Fibroblast of skin of back (primary cell): Measurements from ENCODE around the gene GREB1.

ENCODE experiments used
- DNase-seq: peaks from one replicate; pipeline ENCODE4 v3.0.0-alpha.2; 2013

The GREB1 gene

DNA sequence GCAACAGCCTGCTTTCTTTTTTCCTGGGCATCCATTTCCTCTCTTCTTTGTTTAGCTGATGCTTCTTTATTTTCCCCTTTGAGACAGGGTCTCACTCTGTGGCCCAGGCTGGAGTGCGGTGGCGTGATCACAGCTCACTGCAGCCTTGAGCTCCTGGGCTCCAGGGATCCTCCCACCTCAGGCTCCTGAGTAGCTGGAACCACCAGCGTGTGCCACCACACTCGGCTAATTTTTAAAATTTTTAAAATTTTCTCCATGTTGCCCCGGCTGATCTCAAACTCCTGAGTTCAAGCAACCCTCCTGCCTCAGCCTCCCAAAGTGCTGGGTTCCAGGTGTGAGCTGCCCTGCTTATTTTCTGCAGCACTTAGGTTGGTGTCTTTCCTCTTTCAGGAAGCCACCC, 77.4 kb downstream of the GREB1 start:
- no peak for DNase-seq

DNA sequence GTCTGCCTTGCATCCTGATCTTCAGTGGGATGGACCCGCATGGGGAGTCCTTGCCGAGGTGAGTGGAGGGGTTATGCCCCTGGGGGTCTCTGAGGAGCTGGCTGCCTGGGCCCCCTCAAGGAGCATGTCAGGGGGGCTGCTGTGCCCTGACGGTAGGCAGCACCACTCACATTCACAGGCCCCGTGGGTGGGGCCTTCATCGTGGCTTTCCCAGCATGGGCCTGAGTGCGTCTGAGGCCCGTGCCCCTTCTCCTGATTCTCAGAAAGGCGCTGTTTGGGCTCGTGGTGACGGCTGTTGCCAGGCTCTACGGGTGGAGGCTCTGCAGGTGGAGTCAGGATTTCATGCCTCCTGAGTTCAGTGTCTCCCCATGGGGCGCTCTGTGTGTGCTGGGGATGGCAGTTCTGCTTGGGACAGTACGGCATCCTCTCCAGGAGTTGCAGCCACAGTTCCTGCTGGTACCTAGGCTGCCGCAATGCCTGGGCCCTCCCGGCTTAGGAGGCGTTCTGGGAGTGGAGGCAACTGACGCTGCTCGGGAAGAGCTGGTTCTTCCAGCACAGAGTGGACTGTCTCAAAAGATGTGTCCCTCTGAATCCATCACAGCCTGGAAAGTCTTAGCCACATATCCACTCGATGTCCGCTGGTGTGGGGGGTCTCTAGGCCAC, 78.8 kb downstream of the GREB1 start:
- no peak for DNase-seq

DNA sequence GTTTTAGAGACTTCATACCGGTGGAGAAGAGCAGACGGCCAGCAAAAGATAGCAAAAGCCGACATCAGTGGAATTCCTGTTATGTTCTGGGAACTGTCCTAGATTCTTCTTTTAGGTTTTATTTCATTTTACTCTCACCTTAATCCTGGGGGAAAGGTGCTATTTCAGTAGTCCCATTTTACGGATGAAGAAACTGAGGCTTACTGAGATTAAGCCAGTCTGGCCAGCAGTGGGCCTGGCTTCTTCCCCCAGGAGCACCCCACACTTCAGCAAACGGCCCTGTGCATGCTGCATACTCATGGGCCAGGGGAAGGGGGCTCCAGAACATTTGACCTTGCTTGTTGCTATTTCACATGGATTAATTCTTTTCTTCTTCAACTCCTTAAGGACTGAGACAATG, 79.5 kb downstream of the GREB1 start:
- no peak for DNase-seq

DNA sequence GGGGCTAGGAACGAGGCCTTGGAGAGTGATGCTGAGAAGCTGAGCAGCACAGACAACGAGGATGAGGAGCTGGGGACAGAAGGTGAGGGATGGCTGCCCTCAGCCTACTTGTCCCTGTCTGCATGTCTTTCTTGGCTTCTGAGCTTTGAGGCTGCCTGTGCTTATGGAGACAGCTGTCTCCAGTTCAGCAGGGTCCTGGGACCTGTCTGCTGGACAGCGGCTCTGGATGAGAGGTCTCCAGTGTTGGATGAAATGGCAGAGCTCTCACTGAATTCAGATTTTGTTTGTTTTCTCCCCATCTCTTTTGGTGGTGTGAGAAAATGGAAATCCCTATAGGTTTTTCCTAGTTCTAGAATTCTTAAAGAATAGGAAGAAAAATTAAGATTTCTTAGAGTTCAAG, 81.4 kb downstream of the GREB1 start:
- DNase-seq, result no peak

DNA sequence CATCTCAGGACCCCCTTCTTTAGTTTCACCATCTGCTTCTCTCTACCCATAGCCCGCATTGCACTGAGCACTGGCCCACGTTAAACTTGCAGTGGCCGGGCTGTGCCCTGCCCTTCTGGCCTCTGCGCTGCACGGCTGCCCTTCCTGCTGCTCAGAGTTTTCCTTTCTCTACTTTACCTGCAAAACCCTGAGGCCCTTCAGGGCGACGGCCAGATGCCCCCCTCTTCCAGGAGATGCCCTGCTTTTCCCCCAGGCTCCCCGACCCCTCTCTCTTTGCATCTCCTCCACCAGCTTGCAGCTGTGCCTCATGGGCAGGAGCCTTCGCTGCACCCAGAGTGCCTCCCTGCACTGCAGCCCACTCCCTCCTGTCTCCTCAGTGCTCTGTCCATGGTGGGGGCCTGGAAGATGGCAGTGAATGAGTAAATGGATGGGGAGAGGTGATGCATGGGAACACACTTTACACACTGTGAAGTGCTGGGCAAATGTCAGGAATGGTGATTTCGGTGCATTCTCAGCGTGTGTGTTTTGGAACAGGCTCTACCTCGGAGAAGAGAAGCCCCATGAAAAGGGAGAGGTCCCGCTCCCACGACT, 82.3 kb downstream of the GREB1 start:
- no peak for DNase-seq

DNA sequence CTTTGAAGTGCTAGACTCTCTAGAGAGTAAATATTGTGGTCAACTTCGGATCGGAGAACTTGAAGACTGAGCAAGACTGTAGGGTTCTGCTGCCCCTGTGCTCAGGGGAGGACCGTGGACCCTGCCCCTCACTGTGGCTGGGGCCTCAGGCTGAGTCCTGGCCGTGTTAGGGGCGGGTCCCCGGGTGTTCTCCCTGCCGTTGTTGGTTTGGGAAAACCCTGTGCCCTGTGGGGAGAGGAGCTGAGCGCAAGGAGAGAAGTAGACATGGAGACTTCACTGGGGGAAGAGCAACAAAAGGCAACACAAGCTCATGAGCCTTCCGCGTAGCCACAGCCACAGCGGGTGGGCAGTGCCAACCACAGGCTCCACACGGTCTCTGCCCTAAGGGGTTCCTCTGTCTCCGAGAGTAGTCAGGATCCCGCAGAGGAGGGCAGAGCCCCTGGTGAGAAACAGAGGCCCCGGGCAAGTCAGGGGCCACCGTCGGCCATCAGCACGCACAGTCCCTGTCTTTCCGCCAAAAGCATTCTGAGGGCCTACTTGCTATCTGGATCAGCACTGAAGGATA, 83.1 kb downstream of the GREB1 start:
- no peak for DNase-seq

DNA sequence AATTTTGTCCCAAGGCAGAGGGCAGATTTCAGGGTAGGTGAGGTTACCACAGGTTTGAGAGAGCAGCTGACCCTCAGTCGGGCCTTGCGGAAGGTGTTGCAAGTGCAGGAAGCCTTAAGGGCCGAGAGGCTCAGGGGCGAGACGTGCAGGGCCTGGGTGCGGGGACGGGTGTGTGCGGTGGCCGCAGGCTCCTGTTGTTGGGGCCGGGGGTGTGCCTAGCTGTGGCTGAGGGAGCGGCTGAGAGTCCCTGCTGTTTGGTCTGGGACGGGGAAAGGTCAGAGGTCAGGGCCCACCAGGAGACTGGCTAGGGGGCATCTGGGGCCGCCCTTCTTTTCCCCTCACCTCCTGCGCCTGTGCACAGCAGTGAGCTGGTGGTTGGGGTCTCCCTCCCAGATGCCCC, 83.7 kb downstream of the GREB1 start:
- DNase-seq, result no peak

DNA sequence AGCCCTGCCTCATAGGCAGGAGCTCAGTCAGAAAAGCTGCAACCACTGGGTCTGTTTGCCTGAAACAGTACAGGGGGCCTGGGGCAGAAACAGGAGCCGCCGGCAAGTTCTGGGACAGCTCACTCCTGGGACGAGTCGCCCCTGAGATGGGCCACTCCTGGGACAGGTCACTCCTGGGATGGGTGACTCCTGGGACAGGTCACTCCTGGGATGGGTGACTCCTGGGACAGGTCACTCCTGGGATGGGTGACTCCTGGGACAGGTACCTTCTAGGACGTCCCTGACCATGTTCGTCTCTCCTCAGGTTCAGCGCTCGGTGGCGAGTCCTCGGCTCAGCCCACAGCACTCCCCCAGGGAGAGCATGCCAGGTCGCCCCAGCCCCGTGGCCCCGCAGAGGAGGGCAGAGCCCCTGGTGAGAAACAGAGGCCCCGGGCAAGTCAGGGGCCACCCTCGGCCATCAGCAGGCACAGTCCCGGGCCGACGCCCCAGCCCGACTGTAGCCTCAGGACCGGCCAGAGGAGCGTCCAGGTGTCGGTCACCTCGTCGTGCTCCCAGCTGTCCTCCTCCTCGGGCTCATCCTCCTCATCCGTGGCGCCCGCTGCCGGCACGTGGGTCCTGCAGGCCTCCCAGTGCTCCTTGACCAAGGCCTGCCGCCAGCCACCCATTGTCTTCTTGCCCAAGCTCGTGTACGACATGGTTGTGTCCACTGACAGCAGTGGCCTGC, 84.3 kb downstream of the GREB1 start:
- no peak for DNase-seq

DNA sequence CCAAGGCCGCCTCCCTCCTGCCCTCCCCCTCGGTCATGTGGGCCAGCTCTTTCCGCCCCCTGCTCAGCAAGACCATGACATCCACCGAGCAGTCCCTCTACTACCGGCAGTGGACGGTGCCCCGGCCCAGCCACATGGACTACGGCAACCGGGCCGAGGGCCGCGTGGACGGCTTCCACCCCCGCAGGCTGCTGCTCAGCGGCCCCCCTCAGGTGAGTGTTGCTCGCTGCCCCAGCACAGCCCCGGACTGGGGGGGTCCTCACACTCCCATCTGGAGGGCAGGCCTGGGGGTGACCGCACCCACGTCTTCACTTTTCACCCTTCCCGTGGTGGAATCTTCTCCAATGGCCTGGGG, 84.8 kb downstream of the GREB1 start:
- no peak for DNase-seq

DNA sequence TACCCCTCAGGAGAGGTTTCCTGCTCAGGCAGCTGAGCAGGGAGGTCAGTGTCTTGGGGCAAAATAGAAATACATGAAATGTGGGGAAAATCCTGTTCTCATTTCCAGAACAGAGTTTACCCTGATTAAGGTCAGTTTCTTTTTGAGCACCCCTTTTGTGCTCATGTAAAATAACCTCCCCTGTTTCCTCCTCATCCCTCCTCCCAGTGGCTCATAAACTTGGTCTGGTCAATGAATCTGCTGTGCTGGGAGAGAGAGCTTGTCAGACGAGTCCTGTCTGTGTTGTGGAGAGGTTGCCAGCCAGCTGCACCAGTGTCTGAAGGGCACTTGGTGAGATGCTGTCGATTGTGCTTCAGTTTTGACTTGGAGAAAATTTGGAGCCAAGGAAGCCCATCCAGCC, 87.6 kb downstream of the GREB1 start:
- no peak for DNase-seq

DNA sequence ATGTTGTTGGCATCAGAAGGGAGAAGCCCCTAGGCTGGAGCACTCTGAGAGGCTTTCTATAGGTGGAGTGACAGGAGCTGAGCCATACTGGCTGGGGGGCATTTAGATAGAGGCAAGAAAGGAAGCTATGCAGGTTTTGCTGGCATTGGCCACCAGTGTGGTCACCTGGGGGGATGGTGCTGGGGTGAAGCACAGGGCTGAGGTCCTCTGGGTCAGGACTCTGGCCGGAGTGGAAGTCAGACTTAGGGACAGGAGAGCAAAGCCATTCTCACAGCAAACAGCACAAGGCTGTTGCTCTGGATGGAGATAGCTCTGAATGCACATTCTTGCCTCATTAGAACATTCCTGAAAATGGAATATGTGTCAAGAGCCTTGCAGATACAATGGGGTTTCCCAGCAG, 88.8 kb downstream of the GREB1 start:
- peak; percentile 9 for DNase-seq

DNA sequence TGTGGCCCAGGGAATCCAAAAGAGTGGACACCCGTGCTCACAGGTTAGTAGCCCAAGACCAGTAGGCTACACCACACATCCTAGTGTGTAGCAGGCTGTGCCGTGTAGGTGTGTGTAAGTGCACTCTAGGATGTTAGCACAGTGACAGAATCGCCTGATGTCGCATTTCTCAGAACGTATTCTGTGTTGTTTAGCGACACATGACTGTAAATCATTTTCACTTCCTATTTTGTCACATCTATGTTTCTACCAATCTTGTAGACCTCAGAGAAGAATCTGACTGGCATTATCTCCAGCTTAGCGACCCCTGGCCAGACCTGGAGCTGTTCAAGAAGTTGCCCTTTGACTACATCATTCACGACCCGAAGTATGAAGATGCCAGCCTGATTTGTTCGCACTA, 91.0 kb downstream of the GREB1 start:
- DNase-seq, result no peak

DNA sequence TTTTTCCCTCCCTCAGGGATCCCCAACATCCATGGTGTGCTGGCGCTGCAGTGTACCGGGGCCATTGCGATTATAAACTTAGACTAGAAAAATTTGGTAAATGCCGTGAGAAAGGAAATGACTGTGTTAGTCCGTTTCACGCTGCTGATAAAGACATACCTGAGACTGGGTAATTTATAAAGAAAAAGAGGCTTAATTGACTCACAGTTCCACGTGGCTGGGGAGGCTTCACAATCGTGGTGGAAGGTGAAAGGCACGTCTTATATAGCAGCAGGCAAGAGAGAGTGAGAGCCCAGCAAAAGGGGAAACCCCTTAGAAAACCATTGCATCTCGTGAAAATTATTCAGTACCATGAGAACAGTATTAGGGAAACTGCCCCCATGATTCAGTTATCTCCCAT, 91.8 kb downstream of the GREB1 start:
- DNase-seq, result no peak

DNA sequence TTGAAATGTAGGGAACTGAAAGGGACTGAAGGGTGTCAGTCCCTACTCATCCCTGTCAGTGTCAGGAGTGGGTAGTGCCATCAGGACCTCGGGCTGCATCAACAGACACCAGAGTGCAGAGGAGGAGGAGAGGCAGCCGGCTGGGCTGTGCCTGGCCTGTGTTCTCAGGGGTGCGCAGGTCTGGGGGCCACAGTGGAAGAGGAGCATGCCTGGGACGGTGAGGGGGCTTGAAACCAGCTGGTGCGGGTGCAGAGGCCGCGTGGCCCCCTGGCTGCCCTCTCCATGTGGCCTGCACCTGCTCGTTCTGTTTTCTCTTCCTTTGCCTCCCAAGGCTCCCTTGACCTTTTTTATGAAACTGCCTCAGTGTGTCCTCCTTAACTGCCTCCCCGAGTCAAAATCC, 94.8 kb downstream of the GREB1 start:
- no peak for DNase-seq

DNA sequence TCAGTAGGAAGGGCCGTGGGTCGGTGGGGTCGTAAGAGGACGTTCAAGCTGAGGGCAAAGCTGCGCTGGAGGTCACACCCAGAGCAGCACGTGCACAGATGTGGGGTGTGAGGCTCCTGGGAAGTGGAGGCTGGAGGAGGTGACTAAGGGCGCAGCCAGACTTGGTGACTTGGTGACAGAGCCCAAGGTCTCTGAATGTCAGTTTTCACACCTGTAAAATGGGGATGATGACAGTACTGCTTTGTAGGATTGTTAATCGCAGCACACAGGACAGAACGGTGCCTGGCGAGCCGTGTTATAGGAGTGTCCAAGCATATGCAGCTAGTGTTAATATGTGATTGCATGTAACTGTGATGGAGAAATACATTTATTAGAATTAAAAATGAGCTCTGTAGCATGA, 95.4 kb downstream of the GREB1 start:
- no peak for DNase-seq

DNA sequence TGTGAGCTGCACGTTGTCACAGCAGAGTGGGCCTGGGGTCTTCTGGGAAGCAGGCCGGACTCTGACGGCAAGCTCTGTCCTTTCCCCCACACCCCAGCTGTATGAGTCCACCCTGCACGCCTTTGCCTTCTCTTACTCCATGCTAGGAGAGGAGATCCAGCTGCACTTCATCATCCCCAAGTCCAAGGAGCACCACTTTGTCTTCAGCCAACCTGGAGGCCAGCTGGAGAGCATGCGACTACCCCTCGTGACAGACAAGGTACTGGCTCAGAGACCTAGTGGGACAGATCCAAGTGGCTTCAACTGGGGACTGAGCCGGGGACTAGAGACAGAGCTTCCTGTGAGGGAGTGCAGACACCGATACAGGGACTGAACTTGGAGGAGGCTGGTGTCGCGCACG, 96.0 kb downstream of the GREB1 start:
- DNase-seq, result no peak

DNA sequence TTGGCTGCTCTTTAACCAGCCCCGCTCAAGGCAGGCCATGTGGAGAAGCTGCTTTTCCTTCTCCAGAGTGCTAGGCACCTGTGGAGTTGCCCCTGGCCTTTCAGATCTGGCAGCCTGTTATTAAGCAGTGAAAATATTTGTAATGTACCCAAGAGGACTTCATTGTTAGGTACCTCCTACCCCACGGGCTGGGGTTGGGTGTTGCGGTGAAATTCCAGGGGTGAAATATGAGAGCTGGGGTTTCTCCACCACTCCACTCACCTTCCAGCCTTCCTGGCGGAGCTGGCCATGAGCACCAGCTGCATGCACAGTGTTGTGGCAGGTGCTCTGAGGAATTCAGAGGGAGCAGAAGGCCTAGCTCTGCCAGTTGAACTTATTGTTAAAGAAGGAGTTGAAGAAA, 97.0 kb downstream of the GREB1 start:
- DNase-seq, result no peak

DNA sequence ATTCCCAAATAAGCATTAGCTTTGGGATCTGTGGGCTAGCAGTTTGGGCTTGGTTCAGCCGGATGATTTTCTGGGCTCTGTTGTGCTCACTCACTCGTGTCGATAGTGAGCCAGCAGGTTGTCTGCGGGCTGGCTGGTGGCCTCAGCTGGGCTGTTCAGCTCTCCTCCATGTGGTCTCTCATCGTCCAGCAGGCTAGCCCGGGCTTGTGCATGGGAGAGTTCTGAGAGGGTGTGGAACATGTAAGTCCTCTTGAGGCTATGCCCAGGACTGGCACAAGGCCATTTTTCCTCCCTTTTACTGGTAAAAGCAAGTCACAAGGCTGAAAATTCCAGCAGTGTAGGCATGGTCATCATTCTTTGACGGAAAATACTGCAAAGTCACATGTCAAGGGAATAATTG, 97.6 kb downstream of the GREB1 start:
- DNase-seq, result no peak

DNA sequence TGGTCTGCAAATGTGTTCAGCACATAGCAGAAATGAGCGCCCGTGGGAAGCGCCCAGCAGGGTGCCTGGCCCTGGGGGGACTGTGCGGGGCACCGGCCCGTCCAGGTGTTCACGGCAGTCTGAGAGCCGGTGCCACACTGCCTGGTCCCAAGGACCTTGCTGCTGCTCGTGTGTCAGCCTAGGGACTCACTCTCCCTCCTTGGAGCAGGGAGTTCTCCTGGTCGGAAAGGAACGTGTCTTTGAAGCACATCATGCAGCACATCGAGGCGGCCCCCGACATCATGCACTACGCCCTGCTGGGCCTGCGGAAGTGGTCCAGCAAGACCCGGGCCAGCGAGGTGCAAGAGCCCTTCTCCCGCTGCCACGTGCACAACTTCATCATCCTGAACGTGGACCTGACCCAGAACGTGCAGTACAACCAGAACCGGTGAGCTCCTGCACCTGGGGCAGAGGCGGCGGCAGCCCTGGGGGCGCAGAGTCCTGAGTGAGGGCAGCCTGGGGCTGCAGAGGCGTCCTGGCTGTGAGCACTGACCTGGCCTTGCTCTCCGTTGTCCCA, 100.2 kb downstream of the GREB1 start:
- DNase-seq, result no peak

DNA sequence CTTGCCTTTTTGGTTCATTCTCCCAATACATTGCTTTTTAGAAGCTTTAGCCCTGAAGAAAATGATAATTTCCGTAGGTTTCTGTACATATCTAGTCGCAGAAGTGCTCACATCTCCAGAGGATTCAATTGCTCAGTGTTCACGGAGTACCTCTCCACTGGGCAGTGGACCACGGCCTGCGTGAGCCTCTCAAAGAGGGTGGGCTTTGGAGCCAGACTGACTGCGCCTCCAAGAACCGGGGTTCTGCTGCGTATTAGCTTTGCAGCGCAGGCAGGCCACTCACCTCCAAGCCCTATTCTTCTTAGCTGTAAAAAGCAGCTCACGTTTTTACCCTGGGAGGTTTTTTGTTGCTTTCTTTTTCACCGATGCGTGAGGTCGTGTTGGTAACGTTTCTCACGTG, 100.7 kb downstream of the GREB1 start:
- DNase-seq, result no peak

DNA sequence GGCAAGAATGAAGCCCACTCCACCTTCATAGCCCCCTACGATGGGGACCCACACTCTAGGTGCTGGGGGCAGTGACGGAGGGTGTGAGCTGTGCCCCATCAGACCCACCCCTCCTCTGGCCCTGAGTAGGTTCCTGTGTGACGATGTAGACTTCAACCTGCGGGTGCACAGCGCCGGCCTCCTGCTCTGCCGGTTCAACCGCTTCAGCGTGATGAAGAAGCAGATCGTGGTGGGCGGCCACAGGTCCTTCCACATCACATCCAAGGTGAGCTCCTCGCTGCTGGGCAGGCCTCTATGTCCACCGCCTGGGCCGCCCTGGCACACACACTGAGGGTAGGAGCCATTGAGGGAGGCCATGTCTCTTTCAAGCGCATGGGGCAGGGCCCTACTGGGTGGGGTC, 101.3 kb downstream of the GREB1 start:
- no peak for DNase-seq

DNA sequence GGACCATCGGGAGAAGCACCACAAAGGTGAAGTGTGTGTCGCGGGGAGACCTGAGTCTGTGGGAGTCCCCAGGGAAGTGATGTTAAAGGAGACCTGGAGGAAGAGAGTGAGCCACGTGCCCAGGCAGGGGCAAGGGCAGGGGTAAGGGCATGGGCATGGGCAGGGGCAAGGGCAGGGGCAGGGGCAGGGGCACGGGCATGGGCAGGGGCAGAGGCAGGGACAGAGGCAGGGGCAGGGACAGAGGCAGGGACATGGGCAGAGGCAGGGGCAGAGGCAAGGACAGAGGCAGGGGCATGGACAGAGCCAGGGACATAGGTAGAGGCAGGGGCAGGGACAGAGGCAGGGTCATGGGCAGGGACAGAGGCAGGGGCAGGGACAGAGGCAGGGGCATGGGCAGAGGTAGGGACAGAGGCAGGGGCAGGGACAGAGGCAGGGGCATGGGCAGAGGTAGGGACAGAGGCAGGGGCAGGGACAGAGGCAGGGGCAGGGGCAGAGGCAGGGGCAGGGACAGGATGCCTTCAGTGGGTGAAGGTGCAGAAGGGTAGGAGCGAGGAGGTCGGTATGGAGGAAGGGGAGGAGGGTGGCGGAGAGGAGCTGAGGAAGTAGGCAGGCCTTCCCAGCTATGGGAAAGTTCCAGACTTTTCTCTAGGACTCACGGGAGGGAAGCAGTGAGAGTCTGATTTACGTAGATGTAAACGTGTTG, 102.9 kb downstream of the GREB1 start:
- no peak for DNase-seq

DNA sequence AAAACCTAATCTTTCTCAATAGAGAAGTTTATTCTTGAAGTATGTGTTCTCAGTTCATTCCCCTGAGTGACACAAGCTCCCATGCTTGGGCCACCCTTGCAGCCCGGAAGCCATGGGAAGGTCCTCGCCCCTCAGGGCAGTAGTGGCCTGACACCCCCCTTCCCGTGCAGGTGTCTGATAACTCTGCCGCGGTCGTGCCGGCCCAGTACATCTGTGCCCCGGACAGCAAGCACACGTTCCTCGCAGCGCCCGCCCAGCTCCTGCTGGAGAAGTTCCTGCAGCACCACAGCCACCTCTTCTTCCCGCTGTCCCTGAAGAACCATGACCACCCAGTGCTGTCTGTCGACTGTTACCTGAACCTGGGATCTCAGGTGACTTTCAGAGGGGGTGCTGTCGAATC, 103.7 kb downstream of the GREB1 start:
- DNase-seq, result no peak
